CD4-positive, alpha-beta T cell treated with Interleukin-17A for 1 hour (primary cell): ENCODE data around the gene IQUB.
"Not testable (repeated sequence)": the region's sequence is repeated elsewhere in the genome, so short reads cannot be mapped to it uniquely, and the experiment has no call there.

Experiments used
- DNase-seq: peaks from one replicate; pipeline ENCODE4 v3.0.0-alpha.2; 2020

IQUB gene

DNA sequence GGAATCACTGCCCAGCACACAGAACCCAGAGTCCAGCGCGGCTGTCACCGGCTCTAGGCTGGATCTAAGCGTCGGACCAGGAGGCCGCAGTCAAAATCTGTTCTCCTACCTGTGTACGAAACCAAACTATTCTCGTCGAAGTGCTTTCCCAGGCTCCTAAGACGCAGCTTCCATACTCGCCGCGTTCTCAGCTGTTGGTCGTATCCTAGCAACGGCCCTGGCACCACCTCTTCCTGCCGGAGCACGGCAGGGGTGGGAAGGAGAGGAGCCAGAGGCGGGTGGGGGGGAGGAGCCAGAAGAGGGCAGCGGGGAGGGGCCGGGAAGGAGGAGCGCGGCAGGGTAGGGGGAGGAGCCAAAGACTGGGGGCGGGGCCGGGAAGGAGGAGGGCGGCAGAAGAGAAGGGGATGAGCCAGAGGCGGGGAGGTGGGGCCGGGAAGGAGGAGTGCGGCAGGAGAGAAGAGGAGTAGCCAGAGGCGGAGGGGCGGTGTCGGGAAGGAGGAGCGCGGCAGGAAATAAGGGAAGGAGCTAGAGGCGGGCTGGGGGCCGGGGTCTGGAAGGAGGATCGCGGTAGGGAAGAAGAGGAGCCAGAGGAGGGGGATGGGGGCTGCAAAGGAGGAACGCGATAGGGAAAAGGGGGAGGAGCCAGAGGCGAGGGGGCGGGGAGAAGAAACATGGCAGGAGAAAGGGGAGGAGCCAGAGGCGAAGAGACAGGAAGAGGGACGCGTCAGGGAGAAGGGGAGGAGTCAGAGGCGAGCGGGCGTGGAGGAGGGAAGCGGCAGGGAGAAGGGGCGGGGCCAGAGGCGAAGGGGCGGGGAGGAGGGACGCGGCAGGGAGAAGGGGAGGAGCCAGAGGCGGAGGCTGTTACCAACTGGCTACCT is at the start of gene IQUB:
Gene IQUB, minus strand, starts transcription at position 213 of the 878 bp plus-strand sequence. CDS start 22,255 bp downstream, outside the sequence.
- peak; percentile 96 for DNase-seq

DNA sequence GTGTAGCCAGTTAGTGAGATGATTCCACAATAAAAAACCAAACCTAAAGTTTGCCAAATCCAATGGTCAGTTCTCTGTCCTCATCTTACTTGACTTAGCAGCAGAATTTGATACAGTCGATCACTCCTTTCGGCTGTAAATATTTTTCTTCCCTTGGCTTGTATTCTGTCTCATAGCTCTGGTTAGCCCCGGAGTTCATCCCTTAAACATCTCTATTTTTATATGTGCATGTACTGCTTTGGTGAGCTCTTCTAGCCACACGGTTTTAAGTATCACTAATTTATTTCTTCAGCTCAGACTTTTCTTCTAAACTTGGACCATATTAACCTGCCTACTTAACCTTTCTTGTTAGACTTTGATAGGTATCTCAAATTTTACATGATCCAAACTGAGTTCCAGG is 49.4 kb upstream of the IQUB start:
- no peak for DNase-seq

DNA sequence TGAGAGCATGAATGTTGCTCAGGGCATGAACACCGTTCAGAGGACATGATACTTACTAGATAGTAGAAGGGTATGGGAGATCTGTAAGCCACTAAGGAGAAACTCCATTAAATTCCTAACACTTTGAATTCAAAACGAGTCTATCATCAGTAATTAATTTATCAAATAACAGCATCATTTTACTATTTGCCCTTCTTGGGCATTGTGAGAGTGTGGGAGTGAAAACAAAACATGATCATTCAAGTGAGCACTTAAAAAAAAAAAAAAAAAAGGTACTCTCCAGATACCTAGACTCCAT is 46.7 kb upstream of the IQUB start:
- DNase-seq: no peak

DNA sequence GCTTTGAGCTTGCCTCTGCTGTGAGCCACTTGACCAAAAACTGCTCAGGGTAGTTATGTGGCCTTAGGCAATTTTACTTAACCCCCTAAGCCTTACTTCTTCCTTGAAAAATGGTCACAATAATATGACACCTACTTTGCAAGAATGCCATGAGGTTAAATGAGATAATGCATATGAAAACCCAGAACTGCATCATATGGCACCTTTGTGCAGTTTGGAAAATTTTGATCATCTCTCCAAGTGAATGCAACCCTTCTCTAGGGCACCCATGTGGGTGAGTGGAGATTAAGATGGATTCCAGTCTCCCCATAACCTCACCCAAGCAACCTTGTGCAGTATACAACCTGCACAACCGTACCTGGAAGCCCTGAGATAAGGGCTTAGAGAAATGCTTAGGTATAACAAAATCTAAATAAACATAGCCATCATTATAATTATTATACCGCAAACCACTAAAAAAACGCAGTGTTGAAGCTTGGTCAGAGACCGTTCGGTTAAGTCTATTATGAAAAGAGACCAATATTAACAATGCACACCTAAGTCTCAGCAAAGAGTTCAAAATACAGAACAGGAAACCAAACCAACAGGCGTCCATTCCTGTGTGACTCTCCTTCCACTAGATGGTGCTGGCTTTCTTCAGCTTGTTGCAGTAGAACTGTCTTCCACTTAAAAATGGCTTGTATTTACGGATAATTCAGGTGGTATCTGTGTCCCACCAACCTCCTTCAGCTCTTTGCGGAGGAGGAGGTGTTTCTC is 46.2 kb upstream of the IQUB start:
- peak; percentile 7 for DNase-seq

DNA sequence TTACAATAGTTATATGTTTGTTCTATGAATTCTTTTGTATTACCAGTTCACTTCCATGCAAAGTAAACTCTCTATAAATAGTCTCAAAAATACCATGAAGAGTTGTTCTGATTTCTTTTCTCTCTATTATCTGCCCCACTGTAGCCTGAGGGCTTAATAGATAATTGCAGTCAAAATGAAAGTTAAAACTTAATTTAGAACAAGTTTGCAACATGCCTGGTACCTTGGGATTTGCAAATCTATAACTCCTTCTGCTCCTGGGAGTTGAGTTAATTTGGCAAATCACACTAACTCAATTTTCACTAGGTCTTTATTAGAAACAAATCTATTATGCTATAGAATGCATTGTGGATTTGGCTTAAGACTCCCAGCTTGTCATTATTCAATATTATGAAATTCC is 45.0 kb upstream of the IQUB start:
- DNase-seq: no peak

DNA sequence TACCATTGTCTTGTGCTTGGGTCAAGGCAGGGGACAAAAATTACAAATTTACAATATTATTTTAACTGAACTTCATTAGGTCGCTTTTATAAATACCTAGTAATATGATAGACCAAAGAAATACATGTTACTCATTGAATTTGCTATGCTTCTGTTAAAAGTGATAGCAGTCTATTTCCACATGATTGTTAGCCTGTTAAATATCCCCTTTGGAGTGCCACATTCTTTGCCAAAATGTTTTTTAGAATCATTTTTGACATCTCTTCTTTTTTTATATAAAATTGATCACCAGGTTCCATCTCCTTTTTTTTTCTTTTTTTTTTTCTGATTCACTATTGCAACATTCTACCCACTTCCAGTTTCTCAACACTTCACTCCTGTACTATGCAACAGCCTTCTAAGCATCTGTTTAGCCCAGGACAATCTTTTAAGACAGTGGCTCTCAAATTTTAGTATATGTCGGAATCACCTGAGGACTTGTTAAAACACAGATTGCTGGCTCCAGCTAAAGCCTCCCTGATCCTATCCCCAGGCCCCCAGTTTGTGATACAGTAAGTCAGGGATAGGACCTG is 39.6 kb upstream of the IQUB start:
- DNase-seq: no peak

DNA sequence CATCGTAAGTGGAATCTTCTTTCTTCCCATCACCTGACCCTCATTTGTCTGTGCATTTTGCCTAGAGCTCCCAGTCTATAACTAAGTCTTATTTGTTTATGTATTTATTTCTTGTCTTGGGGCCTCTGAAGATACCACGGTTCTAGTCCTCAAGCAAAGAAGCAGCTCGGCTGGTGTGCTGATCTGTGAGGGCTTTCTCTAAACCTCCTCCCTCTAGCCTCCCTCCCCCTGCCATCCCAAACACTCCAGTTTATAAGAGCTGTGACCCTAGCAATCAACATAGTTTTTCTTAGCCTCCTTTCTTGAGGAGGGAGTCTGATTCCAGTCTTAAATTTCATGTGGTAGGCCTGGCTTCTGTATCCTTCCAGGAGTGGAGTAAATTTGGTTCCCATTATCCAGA is 38.9 kb upstream of the IQUB start:
- no peak for DNase-seq

DNA sequence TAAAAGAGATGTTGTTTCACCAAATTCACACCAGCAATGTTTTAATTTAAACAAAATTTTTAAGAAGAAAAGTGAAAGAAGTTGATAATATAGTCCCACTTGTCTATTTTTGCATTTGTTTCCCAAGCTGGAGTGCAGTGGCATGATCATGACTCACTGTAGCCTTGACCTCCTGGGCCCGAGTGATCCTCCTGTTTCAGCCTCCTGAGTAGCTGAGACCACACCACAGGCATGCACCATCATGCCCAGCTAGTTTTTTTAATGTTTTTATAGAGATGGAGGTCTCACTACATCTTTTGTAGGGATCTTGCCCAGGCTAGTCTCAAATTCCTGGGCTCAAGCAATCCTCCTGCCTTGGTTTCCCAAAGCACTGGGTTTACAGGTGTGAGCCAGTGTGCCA is 37.3 kb upstream of the IQUB start:
- DNase-seq: no peak

DNA sequence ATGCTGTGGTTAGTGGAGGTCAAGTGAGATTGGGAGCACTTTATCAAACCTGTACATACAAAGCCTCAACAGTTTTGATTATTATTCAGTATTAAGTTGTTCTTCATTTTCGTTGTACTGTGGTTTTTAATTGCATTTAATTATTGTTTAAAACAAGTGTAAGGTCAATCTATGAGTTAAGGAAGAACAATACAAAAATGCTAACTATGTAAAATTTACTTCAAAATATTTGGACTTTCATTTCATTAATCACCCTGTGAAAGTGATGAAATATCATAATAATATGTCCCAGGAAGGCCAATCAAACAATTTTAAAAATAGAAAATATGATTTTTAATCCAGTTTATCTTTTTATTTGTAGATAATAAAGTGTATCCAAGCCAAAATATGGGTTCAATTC is 36.8 kb upstream of the IQUB start:
- DNase-seq: no peak

DNA sequence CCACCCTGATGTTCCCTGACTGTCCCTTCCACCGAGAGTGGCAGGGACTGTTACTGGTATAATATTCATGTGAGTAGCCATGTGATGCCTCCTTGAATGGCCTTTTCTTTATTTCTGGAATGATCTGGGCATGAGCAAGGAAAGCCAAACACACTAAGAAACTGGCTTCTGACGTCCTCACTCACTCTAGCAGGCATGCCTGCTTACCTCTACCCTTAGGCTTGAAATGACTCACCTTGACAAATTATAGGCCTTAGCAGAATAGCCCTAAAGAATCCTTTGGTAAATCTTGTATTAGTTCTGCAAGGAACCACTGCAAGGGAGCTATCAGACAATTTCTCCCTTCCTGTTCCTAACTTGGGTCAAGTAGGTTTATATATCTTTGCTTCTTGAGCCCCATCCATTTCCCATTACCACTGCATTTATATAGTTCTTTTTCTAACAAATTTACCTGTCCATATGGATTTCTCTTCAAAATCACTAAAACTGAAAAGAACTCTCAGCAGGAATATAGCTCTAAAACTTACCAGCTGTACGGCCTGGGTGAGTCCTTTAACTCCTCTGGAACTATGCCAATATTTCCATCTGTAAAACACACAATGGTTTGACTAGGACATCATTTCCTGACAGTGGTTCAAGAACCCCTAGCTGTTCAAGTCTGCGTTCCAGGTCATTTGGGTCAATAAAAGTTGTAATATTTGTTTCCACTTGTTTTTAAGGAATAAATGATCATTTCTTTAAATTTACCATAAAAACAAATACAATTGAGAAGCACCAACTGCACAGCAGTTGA is 36.2 kb upstream of the IQUB start:
- no peak for DNase-seq

DNA sequence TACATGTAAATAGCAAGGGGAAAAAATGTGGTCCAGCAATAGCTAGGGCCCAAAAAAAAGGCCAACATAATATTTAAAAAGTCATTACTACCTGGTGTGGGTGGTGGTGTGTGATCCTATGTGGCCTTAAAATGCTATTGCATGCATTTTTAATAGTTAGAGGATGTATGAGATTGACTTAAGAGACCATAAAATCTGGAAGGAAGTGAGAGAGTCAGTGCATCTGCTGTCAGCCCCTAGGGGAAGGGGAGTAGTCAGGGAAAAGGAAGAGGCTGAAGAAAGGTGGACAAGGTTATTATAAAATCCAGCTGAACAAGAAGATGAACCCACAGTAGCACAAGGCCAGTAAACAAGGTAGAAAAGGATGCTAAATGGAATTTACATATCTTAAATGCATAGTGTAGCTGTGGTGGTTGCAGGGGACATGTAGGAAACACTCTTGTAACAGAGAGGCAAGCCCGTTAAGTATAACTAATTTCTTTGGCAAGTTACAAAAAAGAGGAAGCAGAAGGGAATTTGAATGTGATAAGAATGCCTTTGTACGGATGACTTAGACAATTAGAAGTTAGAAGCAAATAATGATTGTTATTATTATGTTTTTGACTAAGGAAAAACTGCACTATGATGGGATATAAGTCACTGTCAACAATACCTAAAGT is 35.1 kb upstream of the IQUB start:
- no peak for DNase-seq

DNA sequence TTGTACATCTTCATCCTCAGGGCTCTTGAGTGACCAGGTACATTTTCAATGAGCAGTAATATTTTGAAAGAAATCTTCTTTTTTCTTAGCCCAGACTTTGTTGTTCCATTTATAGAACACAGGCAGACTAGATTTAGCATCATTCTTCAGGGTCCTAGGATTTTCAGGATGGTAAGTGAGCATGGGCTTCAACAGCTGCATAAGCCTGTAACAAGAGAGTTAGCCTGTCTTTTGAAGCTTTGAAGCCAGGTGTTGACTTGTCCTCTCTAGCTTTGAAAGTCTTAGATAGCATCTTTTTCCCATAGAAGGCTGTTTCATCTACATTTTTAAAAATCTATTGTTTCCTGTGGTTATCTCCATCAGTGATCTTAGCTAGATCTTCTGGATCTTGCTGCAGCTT is 27.7 kb upstream of the IQUB start:
- no peak for DNase-seq

DNA sequence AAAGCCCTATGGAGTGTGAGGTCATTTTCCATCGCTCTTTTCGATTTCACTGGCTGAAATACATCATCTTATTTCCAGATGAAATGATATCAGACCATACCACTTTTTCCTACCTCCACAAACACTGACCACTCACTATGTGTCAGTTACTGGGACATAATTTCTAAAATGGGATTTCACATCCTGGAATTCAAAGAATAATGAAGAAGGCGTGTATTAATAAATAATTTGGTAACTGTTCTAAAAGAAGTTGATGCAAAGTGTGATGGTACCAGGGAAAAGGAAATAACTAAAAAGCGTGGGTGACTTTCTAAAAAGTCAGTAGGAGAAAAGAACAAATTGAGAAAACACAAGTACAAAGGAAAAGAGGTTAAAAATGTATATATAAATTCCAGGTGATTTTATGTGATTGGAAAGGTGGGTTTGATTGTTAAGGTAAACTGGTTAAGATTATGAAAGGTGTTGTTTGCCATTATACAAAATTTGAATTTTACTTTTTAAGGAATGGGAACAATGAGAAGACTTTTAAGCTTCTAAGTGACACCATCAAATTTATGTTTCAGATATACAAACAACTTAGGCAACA is 24.0 kb upstream of the IQUB start:
- no peak for DNase-seq

DNA sequence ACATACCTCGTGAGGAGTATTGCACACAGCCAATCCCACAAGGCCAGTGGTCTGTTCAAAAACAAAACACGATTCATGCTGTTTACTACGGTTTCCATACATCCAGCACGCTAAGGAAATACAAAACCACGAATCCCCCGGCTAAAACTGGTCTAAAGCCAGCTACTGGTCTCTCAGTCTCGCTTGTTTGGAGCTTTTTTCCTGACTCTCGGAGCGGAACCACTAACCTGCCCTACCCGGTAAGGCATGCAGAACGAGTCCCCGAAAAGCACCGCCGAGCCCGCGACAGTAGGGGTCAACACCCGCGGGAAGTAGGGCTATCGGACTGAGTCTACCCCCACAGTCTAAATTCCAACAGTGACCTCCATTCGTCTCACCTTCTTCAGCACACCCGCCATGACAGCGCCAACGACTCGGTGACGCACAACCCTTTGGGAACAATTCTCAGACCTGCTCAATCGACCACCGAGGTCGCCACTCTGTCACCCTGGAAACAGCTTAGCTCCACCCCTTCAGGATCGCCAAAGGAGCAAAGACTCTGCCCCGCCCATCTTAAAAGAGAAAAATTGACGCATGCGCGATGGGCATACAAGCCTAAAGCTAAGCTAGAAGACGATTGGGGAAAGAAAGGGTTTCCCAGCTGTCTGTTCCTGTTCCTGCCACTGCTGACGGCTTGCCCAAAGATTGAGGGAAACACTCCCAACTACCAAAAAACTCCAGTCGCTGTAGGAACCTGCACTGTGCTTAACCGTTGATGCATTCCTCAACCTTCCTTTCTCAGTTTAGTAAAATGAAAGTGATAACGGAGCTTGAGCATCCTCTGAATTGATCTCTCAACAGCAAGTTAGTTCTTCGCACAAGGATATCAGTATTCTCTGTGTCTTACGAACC is 23.2 kb upstream of the IQUB start, which contains the start of gene NDUFA5:
Gene NDUFA5, minus strand, starts transcription at position 421 of the 891 bp plus-strand sequence. Its CDS starts 23 bp downstream, at position 398.
- peak; percentile 99 for DNase-seq

DNA sequence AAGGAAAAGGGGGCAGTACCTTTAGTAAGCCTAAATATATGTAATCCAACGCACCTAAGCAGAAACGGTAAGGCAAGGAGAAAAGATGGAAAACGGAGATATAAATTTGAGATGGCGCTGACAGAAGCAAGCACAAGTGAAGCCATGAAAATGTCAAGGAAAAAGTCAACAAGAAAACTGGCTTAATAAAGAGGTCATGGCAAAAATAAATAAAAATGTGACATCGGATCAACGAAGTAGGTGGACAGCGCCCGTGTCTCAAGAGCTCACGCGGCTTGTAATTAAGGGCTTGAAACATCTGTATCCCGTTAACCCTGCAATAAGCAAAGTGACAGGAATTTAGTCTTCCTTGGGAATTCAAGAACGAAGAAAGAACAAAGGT is 22.6 kb upstream of the IQUB start:
- no peak for DNase-seq

DNA sequence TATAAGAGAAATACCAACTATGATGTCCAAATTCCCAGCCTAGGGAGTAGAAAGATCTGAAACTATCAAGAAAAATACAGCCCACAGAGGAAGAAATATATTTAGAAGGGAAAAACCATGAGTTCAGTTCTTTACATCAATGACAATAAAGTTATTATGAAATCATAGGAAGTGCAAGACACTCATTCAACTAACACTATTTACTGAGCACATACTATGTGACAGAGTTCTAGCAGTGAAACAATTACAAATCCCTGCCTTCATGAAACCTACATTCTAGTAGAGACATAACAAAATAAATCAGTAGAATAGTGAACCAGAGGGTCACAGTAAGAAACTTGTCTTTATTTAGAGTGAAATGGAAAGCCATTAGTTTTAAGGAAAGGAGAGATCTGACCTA is 21.1 kb upstream of the IQUB start:
- no peak for DNase-seq

DNA sequence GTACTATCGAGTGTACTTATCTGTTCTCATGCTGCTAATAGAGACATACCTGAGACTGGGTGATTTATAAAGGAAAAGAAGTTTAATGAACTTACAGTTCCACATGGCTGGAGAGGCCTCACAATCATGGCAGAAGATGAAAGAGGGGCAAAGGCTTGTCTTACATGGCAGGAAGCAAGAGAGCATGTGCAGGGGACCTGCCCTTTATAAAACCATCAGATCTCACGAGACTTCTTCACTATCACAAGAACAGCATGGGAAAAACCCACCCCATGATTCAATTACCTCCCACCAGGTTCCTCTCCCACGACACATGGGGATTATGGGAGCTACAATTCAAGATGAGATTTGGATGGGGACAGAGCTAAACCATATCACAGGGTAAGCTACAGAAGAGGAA is 18.8 kb upstream of the IQUB start:
- DNase-seq: no peak

DNA sequence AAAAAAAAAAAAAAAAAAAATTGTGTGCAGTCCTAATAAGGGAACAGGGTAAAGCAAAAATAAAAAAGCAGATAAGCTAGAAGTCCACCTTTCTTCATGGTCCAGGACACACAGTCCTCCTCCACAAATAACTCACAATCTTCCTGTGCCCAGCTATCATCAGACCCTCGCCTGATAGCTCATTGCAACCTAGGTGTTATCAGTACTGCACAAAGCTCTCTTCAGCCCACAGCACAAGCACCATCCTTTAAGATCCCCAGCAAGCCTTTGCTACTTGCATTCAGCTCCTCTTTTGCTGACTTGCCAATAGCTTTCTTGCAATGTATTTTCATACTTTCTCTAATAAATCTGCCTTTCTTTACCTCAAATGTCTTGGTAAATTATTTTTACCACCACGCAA is 18.2 kb upstream of the IQUB start:
- DNase-seq: no peak

DNA sequence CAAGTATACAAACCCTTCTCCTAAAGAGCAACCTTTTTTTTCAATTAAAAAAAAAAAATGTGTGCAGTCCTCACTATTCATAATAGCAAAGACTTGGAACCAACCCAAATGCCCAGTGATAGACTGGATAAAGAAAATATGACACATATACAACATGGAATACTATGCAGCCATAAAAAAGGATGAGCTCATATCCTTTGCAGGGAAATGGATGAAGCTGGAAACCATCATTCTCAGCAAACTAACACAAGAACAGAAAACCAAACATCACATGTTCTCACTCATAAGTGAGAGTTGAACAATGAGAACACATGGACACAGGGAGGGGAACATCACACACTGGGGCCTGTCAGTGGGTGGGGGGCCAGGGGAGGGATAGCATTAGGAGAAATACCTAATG is 17.7 kb upstream of the IQUB start:
- not testable (repeated sequence) for DNase-seq

DNA sequence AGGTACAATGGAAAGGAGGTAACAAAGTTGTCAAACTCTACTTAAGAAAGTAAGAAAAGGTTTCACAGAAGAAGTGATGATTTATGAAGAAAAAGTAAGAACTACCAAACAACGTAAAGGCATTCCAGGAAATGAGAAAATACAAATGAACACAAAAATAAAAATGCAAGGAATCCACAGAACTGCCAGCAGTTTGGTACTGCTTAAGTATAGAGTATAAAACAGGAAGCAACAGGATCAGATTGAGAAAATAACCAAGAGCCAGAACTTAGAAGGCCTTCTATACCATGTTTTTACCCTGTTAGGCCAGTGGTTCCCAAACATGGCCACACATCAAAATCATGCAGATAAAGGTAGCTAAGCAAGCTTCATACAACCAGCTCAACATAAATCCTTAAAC is 14.0 kb upstream of the IQUB start:
- DNase-seq: no peak

DNA sequence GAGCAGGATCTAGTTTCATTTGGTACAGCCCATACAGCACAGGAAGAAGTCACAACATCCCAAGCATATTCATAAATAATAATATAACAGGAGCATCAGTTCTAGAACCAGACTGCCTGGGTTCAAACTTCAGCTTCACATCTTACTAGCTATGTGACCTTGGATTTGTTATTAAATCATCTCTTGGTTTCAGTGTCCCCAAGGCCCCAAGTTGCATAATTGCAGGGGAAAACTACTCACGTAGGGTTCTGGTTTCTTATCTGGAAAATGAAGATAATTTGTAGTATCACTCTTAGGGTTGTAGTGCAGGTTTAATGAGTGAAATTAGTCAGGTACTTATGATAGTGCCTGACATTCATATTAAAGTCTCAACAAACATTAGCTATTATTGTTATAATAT is 5.5 kb upstream of the IQUB start:
- no peak for DNase-seq
